MV-4-11 (cell line): ENCODE results near the gene COBL.

Source experiments
- DNase-seq: peaks from one replicate; lab custom pipeline; 2025; lab: John Stamatoyannopoulos, UW

The COBL gene

GRCh38 chr7:51255036-51255435, 61.6 kb downstream of the COBL start:
- peak; percentile 50 for DNase-seq

GRCh38 chr7:51253157-51253556, 63.5 kb downstream of the COBL start:
- DNase-seq, result no peak

- no peak for DNase-seq
Measured at GRCh38 chr7:51251290-51251689, 65.3 kb downstream of the COBL start.

GRCh38 chr7:51250512-51250911, 66.1 kb downstream of the COBL start:
- no peak for DNase-seq

GRCh38 chr7:51249991-51250390, 66.6 kb downstream of the COBL start:
- DNase-seq, result no peak

GRCh38 chr7:51249187-51249945, 67.2 kb downstream of the COBL start:
- DNase-seq, result no peak

GRCh38 chr7:51246258-51247245, 70.1 kb downstream of the COBL start:
- no peak for DNase-seq

- peak; percentile 52 for DNase-seq
Measured at GRCh38 chr7:51244885-51245284, 71.7 kb downstream of the COBL start.

GRCh38 chr7:51244053-51244452, 72.6 kb downstream of the COBL start:
- DNase-seq, result no peak

- no peak for DNase-seq
Measured at GRCh38 chr7:51243631-51244030, 73.0 kb downstream of the COBL start.

- DNase-seq, result no peak
Measured at GRCh38 chr7:51242881-51243518, 73.6 kb downstream of the COBL start.

GRCh38 chr7:51242007-51242691, 74.5 kb downstream of the COBL start:
- DNase-seq, result no peak

GRCh38 chr7:51240868-51241267, 75.7 kb downstream of the COBL start:
- DNase-seq, result no peak

- DNase-seq, result no peak
Measured at GRCh38 chr7:51239691-51240090, 76.9 kb downstream of the COBL start.

GRCh38 chr7:51238981-51239495, 77.6 kb downstream of the COBL start:
- DNase-seq, result no peak

GRCh38 chr7:51237446-51238133, 79.0 kb downstream of the COBL start:
- DNase-seq, result no peak

- no peak for DNase-seq
Measured at GRCh38 chr7:51236470-51237132, 80.0 kb downstream of the COBL start.

- no peak for DNase-seq
Measured at GRCh38 chr7:51235593-51236313, 80.9 kb downstream of the COBL start.

- no peak for DNase-seq
Measured at GRCh38 chr7:51234609-51235308, 81.8 kb downstream of the COBL start.
